ENCODE measurements around the gene ZNF423. TPM values are rescaled to one million over a fixed set of nuclear protein-coding genes. Genes with fewer than 3 reads are reported as not detected.

ZNF423 gene
- total RNA-seq, 2 experiments from 2014 or later = not detected

DNA sequence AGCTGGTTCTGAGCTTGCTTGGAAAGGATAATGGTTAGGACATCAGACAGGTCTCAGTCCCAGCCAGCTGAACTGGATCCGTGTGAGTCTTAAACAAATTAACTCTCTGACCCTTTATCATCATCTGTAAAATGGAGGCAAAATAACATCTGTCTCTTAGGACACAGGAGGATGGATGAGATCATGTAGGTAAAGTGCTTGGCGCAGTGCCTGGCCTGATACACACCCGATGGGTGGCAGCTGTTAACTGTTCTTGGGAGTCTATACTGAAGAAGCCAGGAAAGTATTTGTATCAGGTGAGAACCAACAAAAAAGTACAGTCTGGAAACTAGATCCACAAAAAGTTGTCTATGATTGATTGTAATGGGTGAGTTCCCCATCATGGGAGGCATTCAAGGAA, 293.7 kb downstream of the ZNF423 start:
- H3K4me3 Mint-ChIP-seq = no peak overlapping the region
- H3K27ac Mint-ChIP-seq = no peak overlapping the region
- H3K4me1 Mint-ChIP-seq = no peaks in the 10 kb centered on the region
- ChIA-PET CTCF (no interaction called here), POLR2A (no interaction called here)
- H3K36me3 Mint-ChIP-seq (ENCODE audit: low read depth) = no peaks in the 10 kb centered on the region
- no peaks in the 10 kb centered on the region for H3K9me3 Mint-ChIP-seq
- no peaks in the 10 kb centered on the region for H3K27me3 Mint-ChIP-seq
- no peak for DNase-seq

DNA sequence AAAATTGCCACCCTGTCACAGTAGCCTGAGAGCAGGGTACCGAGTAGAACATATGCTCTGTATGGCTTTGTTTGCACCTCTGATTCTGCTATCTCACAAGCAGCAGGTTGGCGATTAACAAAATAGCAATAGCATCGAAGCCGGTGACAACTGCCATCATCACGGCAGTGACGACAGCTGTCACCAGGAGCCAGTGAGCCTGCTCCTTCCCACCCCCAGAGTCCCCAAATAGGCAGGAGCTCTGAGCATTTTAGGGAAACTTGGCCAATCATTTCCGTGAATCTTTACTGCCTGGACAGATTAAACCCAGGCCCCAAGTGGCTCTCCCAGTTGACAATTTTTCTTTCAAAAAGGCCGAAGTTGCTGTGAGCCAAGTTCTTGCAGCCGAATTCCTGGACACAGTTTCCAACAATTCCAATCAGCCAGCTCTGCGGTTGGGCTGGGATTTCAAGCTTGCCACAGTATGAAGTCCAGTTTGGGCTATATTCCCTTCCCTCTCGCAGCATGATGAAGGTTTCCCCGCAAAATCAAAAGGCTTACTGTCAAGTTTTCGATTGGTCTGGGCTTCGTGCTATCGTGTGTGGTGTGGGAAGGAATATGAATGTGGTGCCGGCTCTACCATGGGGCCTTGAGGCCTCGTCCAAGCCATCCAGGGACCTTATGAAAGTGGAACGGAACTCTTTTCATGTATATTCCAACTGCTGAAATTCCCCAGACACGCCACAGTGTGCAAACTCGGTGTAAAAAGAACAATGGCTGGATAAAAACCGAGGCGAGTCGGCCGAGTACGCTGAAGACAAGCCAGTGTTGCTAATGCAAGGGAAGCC, 295.7 kb downstream of the ZNF423 start:
- Mint-ChIP-seq H3K36me3 (ENCODE audit: low read depth) (no peaks in the 10 kb centered on the region), H3K4me3 (no peak overlapping the region), H3K4me1 (no peaks in the 10 kb centered on the region), H3K27me3 (no peaks in the 10 kb centered on the region), H3K27ac (no peak overlapping the region), H3K9me3 (no peaks in the 10 kb centered on the region)
- DNase-seq = no peak
- CTCF ChIA-PET = no interaction called here
- POLR2A ChIA-PET = no interaction called here

GRCh38 chr16:49559242-49559641, 296.7 kb downstream of the ZNF423 start:
- no peak for DNase-seq
- Mint-ChIP-seq H3K9me3 (no peaks in the 10 kb centered on the region), H3K4me1 (no peaks in the 10 kb centered on the region), H3K4me3 (no peak overlapping the region), H3K36me3 (ENCODE audit: low read depth) (no peaks in the 10 kb centered on the region), H3K27me3 (no peaks in the 10 kb centered on the region), H3K27ac (no peak overlapping the region)
- CTCF ChIA-PET = no interaction called here
- POLR2A ChIA-PET = no interaction called here

DNA sequence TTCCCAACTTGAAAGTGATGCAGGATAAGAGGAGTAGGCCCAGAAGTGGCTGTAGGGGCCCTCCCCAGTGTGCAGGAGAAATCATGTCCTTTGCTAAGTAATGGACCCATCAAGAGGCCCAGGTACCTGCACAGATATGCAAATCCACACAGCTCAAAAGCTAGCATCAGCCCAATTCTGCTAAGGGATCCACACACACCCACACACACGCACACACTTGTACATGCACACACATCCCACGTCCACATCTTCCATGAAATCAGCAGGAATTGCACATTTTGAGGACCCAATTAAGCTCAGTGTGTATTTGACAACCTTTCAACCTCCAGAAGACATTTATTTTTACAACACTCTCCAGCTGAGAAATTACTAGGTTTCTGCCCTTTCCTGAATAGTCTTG, 297.5 kb downstream of the ZNF423 start:
- no peaks in the 10 kb centered on the region for H3K4me1 Mint-ChIP-seq
- no peak for DNase-seq
- no peak overlapping the region for H3K4me3 Mint-ChIP-seq
- no peaks in the 10 kb centered on the region for H3K36me3 Mint-ChIP-seq (ENCODE audit: low read depth)
- ChIA-PET POLR2A (no interaction called here), CTCF (interaction anchor here (0.7 kb wide), 1 partner anchor 34 kb away, joined by 3 read pairs; no protein-coding TSS in a partner anchor)
- no peaks in the 10 kb centered on the region for H3K9me3 Mint-ChIP-seq
- H3K27me3 Mint-ChIP-seq = no peaks in the 10 kb centered on the region
- H3K27ac Mint-ChIP-seq = no peak overlapping the region

GRCh38 chr16:49556606-49557446, 299.1 kb downstream of the ZNF423 start:
- Mint-ChIP-seq H3K4me3 (no peak overlapping the region), H3K4me1 (no peaks in the 10 kb centered on the region), H3K27me3 (no peaks in the 10 kb centered on the region), H3K27ac (no peak overlapping the region), H3K36me3 (ENCODE audit: low read depth) (no peaks in the 10 kb centered on the region), H3K9me3 (no peaks in the 10 kb centered on the region)
- no peak for DNase-seq
- ChIA-PET CTCF (no interaction called here), POLR2A (no interaction called here)

- no peak for DNase-seq
- Mint-ChIP-seq H3K27ac (no peak overlapping the region), H3K9me3 (no peaks in the 10 kb centered on the region), H3K27me3 (no peaks in the 10 kb centered on the region), H3K4me3 (no peak overlapping the region), H3K4me1 (no peaks in the 10 kb centered on the region), H3K36me3 (ENCODE audit: low read depth) (no peaks in the 10 kb centered on the region)
- POLR2A ChIA-PET = no interaction called here
- CTCF ChIA-PET = no interaction called here
Measured at GRCh38 chr16:49556249-49556605, 299.7 kb downstream of the ZNF423 start.

GRCh38 chr16:49554681-49555080, 301.2 kb downstream of the ZNF423 start:
- Mint-ChIP-seq H3K27ac (no peak overlapping the region), H3K27me3 (no peaks in the 10 kb centered on the region), H3K9me3 (no peaks in the 10 kb centered on the region), H3K4me3 (no peak overlapping the region), H3K4me1 (no peaks in the 10 kb centered on the region), H3K36me3 (ENCODE audit: low read depth) (no peaks in the 10 kb centered on the region)
- no peak for DNase-seq
- ChIA-PET POLR2A (no interaction called here), CTCF (no interaction called here)

DNA sequence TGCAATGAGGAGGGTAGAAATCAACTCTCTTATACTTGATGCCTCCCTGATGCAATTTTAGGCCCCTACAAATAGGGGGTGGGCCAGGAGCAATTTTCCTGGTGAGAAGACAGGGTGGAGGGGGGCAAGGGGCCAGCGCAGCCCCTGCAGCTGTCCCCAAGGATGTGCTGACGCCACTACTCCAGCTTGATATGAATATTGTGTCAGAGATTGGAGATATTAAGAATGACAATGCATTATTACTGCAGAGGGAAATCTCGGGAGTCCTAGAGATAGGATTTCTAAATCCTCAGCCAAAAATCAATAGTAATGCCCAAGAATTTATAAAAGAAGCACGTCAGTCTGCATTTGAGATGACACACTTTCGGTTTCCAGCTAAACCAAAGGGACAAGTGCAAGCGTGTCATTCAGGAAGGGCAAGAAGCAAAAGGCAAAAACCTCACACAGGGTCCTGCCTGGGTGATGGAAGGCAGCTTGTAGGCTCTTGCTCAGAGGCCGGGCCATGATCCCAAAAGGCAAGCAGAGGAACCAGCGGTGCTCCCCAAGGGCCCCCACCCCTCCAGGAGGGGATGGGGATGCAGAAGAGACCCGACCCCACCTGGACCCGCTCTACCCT, 303.5 kb downstream of the ZNF423 start:
- ChIA-PET CTCF (no interaction called here), POLR2A (no interaction called here)
- Mint-ChIP-seq H3K4me1 (no peaks in the 10 kb centered on the region), H3K4me3 (no peak overlapping the region), H3K27me3 (no peaks in the 10 kb centered on the region), H3K9me3 (no peaks in the 10 kb centered on the region), H3K36me3 (ENCODE audit: low read depth) (no peaks in the 10 kb centered on the region), H3K27ac (no peak overlapping the region)
- no peak for DNase-seq

DNA sequence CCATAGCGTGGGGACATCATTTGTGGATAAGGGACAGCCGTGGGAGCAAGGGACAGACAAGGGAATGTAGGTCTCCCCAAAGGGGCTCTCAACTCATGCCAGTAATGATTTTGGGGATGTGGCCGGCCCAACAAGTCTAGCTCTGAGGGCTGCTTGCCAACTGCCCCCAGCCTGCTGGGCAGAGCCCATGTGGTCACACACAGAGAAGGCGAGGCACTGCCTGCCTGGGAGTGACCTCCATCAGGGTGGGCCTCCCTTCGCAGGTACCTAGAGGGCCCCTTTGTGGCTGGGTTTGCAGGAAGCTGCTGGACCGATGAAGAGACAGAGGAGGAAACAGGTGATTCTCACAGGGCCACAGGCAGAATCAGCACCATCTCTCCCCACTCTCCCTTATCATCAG, 305.2 kb downstream of the ZNF423 start:
- H3K36me3 Mint-ChIP-seq (ENCODE audit: low read depth) = no peaks in the 10 kb centered on the region
- no peaks in the 10 kb centered on the region for H3K27me3 Mint-ChIP-seq
- H3K4me3 Mint-ChIP-seq = no peak overlapping the region
- no peaks in the 10 kb centered on the region for H3K9me3 Mint-ChIP-seq
- ChIA-PET CTCF (no interaction called here), POLR2A (no interaction called here)
- H3K4me1 Mint-ChIP-seq = no peaks in the 10 kb centered on the region
- no peak overlapping the region for H3K27ac Mint-ChIP-seq
- no peak for DNase-seq

DNA sequence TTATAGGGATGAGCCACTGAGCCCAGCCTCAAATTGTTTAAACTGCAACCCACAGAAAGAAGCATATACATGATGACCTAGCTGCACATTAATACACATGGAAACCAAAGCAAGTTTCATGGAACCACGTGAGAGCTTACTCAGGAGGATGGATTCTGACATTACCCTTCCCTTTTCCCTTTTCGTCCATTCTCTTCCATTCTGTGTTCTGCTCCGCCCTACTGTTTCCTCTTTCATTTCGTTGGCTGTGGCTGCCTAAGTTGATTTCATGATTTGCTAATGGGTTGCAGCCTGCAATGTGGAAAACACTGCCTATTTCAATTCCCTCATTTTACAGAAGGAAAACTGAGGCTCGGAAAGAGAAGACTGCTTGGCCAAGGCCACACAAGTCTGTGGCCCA, 305.8 kb downstream of the ZNF423 start:
- no peak overlapping the region for H3K4me3 Mint-ChIP-seq
- CTCF ChIA-PET = no interaction called here
- no peaks in the 10 kb centered on the region for H3K27me3 Mint-ChIP-seq
- POLR2A ChIA-PET = no interaction called here
- no peak overlapping the region for H3K27ac Mint-ChIP-seq
- no peak for DNase-seq
- no peaks in the 10 kb centered on the region for H3K4me1 Mint-ChIP-seq
- no peaks in the 10 kb centered on the region for H3K36me3 Mint-ChIP-seq (ENCODE audit: low read depth)
- H3K9me3 Mint-ChIP-seq = no peaks in the 10 kb centered on the region

- ChIA-PET POLR2A (no interaction called here), CTCF (no interaction called here)
- no peak overlapping the region for H3K4me3 Mint-ChIP-seq
Measured at GRCh38 chr16:49548325-49548970, 307.5 kb downstream of the ZNF423 start.

GRCh38 chr16:49547448-49547847, 308.5 kb downstream of the ZNF423 start:
- Mint-ChIP-seq H3K27me3 (no peaks in the 10 kb centered on the region), H3K27ac (no peak overlapping the region), H3K36me3 (ENCODE audit: low read depth) (no peaks in the 10 kb centered on the region), H3K9me3 (no peaks in the 10 kb centered on the region), H3K4me3 (no peak overlapping the region), H3K4me1 (no peaks in the 10 kb centered on the region)
- ChIA-PET CTCF (no interaction called here), POLR2A (no interaction called here)
- no peak for DNase-seq

More at GRCh38 chr16:49548325-49548970, 307.5 kb downstream of the ZNF423 start:
- no peak for DNase-seq
- Mint-ChIP-seq H3K36me3 (ENCODE audit: low read depth) (no peaks in the 10 kb centered on the region), H3K9me3 (no peaks in the 10 kb centered on the region), H3K4me1 (no peaks in the 10 kb centered on the region), H3K27me3 (no peaks in the 10 kb centered on the region), H3K27ac (no peak overlapping the region)

- POLR2A ChIA-PET = no interaction called here
- Mint-ChIP-seq H3K27me3 (no peaks in the 10 kb centered on the region), H3K4me1 (no peaks in the 10 kb centered on the region), H3K9me3 (no peaks in the 10 kb centered on the region), H3K36me3 (ENCODE audit: low read depth) (no peaks in the 10 kb centered on the region), H3K27ac (no peak overlapping the region), H3K4me3 (no peak overlapping the region)
- CTCF ChIA-PET = no interaction called here
- DNase-seq = no peak
Measured at GRCh38 chr16:49546735-49547134, 309.2 kb downstream of the ZNF423 start.

Data from activated CD4-positive, alpha-beta memory T cell treated with anti-CD3 and anti-CD28 coated beads, Interleukin-2, amount 10 ng/mL, durations not matched to agents 7 days and 5 days (primary cell).